HG03354 (cell line): ENCODE data around the gene DSCAM.

Source experiments
- ATAC-seq: cut with Tn5 transposase; IDR thresholded peaks from one replicate; pipeline ENCODE4 v1.9.1; 2021; ENCODE audit warnings: mild to moderate bottlenecking; ENCODE audit not compliant: unreplicated experiment, poor library complexity, severe bottlenecking

The DSCAM gene

DNA sequence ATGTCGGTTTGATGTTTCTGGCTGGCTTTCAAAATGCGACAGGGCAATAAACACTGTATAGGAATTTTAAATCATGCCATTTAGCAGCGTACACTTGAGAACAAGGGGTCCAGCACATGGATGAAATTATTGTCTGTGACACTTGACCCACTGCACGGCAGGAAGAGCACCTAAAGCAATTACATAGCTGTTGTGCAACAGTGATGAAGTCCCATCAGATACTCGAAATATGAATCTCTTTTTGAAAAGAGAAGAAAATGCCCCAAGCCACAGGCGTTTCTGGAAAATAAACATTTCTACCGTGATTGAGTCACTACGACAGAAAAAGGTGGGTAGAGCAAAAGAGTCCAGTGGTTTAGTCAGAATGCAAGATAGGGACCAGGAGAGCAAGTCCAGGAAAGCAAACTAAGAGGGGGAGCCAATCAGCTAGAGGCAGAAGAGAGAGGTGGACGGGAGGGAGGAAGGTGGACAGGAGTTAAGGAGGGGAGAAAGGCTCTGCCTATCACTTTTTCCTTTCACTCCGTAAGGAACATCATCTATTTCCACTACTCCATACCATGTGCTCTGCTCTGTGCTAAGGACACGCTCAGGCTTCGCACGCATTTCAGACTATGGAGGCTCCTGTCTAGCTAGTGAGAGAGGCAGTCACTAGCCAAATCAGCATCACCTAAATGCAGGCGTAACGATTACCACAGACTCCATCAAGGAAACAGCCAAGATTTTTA lies 6.4 kb downstream of the DSCAM start:
- ATAC-seq: no peak

DNA sequence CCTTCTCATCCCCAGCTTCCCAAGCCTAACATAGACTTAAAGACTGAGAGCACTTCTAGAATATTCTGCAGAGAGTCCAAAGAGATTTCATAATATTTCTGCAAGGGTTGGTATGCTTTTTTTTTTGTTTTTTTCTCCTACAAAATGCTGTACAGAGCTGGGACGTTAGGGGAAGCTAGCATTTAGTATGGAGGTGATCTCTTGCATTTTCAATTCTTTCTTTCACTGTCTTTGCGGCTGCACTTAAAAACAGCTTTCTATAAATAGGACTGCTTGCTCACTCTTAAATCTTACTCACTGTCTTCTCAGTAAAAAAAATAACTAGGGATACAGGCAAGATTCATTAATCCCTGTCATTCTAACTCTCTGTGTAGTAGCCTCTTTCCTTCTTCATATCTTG lies 7.4 kb downstream of the DSCAM start:
- ATAC-seq: no peak

DNA sequence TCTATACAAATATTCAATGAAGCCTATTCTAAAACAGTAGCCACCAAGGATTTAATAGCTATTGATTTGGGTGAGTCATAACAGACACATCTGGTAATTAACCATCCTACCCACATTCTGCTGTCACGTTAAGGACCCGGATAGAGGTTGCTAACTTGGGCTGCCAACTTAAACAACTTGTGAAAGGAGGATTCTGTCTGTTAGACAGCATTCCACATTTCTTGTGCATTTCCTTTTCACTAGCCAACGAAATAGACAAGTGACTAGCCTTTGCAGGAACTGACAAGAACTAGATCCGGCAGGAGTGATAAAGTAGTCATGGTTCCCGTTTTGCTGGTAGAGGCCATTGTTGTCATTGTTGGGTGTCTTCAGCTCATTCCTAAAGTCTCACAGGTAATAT lies 9.5 kb downstream of the DSCAM start:
- no peak for ATAC-seq

DNA sequence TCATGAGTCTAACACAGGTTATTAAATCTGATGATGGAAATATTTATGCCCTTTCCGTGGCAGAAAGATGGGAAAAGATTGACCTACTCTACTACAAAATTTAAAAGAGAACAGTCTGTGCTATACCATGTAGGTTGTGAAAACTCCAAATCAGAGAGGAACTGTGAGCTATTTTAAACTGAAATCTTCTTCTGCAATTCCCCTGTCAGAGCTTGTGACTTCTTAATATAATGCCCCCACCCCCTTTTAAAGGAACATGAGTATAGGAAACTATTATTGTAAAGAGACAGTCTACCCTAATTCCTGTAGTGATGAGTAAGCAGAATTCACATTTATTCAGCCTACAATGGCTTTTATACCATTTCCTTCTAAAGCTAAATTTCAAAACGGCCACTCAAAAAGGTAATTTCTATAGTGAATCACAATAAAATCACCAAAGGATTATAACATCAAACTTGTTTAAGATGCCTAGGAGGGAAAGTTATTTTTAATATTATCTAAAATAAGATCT lies 11.7 kb downstream of the DSCAM start:
- no peak for ATAC-seq

DNA sequence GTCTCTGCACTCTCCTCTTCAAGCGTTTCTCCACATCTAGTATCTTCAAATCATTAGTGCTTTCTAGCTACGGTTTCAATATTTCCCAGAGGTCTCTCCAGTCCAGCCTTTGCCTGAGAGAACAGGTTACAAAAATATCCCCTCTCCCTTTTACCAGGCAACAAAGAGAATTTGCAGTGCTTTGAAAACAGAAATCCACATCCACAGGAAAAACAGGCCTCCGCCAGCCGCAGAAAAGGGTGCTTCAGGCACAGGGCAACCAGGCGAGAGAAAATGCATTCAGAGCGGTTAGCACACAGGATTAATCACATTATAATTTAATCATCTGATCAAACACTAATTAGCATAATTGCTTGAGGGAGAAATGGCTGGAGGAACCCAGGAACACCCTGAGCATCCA lies 13.8 kb downstream of the DSCAM start:
- no peak for ATAC-seq

DNA sequence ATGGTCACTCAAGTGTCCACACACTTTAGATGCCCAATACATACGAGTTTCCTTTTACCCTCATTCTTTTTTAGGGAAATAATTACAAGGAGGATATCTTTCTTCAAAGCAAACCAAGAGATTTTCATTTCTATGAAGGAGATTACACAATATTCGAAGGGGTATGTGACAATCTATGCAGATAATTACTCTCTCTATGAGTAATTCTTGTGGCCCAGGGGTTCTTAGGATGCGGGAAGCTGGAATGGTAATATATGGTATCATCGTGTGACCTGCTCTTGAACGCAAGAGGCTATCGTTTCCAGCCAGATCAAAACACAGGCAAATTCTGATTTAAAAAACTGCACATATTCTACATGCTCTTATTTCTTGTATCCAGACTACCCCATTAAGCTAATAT lies 14.6 kb downstream of the DSCAM start:
- ATAC-seq: no peak

DNA sequence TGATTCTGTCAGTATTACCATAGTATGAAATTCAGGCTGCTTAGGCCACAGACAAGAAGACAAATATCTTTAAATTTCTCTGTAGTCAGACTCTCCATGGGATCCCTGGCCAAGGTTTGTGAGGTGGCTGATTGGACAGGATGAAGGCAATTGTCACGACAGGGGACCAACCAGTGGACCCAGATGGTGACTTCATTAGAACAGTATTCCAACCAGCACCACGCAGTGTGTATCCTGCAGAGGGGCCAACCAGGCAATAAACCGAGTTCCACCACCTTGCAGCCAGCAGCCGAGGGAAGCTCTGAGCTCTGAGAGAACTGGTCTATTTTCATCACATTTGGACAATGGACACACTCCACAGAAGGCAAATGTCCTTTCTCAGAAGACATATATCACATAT lies 16.1 kb downstream of the DSCAM start:
- ATAC-seq: no peak

DNA sequence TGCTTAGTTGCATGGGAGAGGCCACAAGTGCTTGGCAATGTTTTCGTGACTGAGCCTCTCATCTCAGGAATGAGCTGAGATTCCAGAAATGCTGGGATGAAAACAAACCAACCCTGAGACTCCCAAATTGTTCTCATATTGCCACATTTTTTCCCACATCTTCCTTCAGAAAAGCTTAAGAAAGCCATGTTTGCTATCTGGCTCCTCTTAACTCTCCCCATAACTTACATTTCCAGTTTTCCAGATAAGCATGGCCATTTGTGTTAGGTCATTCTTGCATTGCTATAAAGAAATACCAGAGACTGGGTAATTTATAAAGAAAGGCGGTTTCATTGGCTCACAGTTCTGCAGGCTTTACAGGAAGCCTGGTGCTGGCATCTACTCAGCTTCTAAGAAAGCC lies 17.2 kb downstream of the DSCAM start:
- ATAC-seq: no peak

DNA sequence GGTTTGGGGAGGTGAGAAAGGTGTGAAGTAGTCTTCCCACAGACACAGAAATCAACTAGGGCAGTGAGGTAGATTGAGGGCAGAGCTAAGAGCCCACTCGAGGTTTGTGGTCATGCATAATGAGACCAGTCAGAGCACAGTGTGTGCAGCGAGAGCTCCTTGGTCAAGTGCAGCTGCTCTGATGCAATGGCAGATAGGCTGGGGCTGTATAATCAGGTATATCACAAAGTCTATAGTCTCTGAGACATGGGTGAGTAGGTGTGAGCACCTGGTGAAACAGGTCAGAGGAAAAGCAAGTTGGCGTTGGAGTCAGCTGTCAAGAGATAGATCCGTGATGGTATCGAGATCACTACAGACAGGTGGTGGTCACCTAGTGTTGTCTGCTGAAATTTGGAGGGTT lies 17.6 kb downstream of the DSCAM start:
- ATAC-seq: no peak

DNA sequence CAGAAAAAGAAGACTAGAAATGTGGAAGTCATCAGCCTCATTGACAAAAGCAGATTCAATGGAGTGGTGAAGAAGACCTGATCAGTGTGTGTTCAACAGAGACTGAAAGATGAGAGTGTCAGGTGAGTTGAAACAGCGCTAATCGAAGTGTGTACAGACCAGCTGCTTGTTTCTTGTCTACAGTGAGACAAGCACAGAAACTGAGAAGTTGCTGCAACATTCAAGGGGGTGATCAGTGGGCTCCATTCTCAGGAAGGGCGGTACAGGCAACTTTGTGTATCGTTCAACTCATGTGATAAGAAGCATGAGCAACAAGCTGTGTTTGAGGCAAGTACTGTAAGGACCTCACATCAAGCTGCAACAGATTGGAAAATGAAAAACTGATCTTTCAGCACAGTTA lies 19.4 kb downstream of the DSCAM start:
- no peak for ATAC-seq

DNA sequence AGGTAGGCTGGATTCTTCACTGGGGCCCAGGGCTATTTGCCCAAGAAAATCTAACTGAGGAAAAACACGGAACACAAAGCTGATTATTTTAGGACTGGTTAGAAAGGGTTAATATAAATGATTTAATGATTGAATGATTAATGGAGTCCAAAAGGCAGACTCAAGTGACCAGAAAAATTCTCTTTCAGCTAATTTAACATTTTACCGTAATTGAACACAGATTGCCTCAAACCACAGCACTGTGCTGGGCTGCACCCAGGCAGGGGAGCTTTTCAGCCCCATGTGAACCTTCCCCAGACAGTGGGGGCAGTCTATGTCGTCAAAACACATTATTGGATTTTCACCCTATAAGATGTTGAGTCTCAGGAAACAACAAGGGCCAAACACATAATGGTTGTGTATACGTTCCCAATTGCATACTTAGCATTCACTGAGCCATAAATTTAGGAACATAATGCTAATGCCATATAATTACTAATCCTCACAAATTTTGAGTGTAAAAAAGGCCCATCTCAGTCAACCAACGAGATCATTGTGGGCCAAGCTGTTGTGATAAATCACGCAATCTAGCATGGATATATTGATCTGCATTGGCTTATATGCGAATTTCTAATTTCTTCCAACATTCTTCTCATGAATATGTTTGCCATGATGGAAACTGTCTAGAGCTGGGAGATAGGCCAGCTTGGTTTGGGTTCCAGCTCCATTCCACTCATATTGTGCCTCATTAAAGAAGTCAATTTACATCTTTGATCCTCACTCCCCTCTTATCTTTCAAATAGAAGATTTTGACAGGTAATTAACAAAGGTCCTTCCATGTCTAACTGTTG lies 27.7 kb downstream of the DSCAM start:
- no peak for ATAC-seq

DNA sequence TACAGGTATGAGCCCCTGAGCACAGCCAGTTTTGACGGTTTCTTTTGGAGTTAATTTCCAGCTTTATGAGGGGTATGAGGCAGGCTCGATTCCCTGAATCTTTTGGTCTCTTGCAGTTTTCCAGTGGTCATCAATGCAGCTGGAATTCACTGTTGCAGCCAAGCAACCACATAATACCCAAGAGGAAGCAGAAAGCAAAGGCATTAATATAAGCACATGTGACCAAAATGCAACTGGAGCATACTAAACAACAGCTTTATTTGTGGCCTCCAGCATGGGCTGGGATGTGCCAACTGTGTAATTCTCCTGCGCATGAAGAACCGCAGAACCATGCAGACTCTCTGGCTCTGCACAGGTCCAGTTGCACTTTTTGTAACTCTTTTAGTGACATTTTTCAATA lies 33.0 kb downstream of the DSCAM start:
- no peak for ATAC-seq

DNA sequence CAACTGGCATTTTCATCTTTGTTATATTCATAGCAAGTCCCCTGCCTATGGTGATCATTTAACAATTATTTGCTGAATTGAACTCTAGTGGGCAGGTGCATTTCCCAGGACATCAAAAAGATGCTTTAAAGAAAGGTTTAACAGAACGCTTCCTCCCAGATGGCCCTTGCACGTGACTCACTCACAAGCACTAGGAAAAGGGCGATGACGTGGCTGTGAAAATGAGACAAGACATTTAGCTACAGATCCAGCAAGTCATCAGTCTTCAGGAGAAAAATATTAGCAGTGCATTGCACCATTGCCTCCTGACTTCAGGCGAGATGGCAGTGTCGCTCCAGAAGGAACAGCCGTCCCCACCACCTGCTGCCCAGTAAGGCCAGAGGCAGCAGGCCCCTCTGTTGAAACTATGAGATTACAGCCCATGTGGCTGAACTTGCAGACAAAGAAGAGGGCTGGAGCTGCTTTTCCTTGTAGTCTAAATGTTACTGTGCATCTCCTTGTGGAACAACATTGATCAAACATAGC lies 37.2 kb downstream of the DSCAM start:
- ATAC-seq: no peak

DNA sequence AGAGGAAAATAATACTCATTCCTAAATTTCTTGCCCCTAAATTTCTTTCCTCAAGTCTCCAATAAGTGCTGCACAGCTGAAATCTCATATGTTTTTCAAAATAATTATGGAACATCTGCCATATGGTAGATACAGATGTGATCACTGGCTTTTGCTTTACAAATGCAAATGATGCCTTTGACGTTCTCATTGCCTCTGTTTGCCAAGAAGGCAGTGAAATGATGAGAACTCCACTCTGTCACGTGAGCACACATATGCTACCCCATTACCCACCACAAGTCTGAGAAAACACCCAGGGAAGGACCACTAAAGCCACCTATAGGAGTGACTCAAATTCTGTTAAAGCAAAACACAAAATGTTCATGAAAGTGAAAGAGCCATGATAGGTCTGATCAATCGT lies 43.9 kb downstream of the DSCAM start:
- no peak for ATAC-seq

DNA sequence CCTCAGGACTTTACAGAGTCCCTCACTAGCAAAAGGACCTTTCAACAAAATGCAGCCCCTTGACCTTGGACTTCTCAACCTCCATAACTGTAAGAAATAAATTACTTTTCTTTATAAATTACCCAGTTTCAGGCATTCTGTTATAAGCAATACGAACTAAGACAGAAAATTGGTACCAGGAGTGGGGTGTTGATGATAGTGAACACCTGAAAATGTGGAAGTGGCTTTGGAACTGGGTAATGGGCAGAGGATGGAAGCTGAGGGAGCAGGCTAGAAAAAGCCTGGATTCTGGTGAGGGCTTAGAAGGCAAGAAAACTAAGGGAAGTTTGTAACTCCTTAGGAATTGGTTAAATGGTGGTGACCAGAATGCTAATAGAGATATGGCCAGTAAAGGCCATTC lies 46.8 kb downstream of the DSCAM start:
- ATAC-seq: no peak

DNA sequence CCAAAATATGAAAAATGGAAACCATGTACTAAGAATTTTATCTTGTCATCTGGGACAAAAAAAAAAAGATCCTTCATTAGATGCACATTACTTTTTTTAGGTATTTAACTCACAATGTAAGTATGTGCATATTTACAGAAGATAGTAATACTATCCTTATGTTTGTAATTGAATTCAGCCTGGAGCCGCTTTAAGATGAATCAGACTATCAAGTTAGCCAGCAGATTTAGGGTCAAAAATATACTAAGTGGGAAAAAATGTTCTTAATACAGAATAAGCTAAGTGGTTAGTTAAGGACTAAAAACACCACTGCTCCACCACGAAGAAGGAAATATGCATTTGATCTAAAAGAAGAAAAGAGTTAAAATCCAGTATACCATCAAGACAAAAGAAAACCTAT lies 49.1 kb downstream of the DSCAM start:
- ATAC-seq: no peak

DNA sequence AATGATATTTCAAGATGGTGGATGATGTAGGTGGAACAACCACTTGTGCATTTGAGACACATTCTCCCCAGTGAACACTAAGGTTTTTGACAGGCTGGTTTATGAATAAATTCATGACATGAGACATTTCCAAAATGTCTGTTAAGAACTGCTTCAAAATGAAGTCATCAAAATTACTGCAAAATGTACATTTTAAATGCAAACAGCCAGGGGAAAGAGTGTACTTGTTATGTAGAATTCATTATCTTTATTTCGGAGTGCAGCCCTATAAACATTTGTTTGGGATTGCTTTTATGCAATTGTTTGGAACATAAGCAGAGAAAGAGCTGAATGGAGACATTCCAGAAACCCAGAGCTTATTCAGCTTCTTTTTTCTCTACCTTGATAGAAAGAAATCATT lies 49.5 kb downstream of the DSCAM start:
- ATAC-seq: no peak

DNA sequence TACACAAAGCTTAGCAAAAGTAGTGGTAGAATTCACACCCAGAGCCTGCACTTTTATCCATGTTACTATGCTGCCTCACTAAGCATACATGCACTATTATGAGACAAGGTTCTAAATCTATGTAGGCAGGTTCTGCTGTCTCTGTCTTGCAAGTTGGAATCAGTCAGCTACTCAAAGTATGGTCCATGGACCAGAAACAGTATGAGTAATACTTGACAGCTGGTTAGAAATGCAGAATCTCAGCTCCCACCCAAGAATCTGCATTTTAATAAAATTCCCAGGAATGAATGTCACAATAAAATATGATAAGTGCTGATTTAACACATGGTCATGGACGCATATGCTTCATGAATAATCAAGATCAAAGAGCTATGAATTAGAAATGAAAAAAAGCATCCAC lies 50.5 kb downstream of the DSCAM start:
- ATAC-seq: no peak

DNA sequence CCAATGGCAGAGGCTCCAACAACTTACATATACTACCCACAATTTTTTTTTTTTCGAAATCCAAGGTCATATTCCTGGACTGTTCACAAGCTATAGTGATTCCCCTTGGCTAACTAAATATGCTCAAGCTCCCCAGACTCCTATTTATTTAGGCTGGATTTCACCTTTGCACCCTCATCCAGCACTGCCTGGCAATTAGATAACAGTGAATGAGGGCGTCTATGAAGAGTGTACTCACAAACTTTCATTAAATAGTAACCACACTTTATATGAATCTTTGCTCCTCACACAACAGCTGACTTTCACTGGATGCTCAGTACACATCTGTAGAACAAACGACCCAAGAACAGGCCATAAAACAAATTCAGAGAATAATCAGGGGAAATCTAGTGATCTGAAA lies 51.6 kb downstream of the DSCAM start:
- ATAC-seq: no peak

DNA sequence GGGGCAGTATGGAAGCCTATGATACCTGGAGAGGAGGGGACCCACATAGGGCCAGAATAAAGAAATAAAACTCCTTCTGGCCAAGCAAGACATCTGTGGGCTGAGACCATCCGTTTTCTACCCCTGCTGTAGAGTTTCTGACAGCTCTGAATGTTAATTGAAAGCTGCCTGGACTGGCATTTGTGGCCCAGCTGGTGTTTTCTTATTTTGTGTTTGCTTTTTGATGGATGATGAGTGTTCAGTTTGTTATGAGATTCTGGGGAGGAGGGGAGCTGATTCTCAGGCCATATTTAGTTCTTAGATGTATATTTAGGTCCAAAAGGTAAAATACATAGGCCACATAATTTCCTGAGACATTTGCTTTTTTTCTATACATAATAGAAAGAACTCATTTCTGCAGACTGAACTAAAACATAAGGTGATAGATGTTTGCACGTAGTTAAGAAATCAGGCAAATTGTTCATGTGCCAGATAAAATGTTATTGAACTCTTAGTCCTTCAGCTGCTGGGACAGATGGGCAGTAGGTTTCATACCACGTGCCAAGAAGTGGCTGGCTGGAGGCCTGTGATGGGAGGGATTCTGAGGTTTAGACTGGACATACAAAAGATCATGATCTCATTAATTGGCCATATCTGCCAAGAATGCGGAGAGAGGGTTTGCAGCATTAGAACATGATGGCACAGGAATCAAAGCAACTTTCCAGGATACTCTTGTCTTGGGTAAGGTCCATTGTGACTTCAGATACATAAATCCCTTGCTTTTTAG lies 54.1 kb downstream of the DSCAM start:
- ATAC-seq: no peak
